IPS-NIHi7 (cell line): ENCODE data around the gene GAMT.

Source experiments
- DNase-seq: peaks from one replicate; pipeline ENCODE4 v3.0.0; 2012; ENCODE audit warnings: mixed read lengths; ENCODE audit errors: extremely low spot score

The GAMT gene

GRCh38 chr19:1418951-1419738 is 17.8 kb upstream of the GAMT start:
- DNase-seq, result no peak

GRCh38 chr19:1418496-1418775 is 17.1 kb upstream of the GAMT start:
- no peak for DNase-seq

GRCh38 chr19:1417681-1418495 is 16.5 kb upstream of the GAMT start:
- DNase-seq, result no peak

GRCh38 chr19:1417145-1417544 is 15.8 kb upstream of the GAMT start:
- DNase-seq, result no peak

GRCh38 chr19:1416014-1416841 is 14.9 kb upstream of the GAMT start:
- no peak for DNase-seq

GRCh38 chr19:1412995-1413800 is 11.9 kb upstream of the GAMT start:
- DNase-seq, result no peak

GRCh38 chr19:1412323-1412923 is 11.1 kb upstream of the GAMT start:
- no peak for DNase-seq

- no peak for DNase-seq
These were observed 10.2 kb upstream of the GAMT start for GRCh38 chr19:1411255-1412191.

GRCh38 chr19:1410789-1411188 is 9.4 kb upstream of the GAMT start:
- DNase-seq, result no peak

GRCh38 chr19:1410136-1410786 is 8.9 kb upstream of the GAMT start:
- no peak for DNase-seq

GRCh38 chr19:1409204-1410005 is 8.1 kb upstream of the GAMT start:
- DNase-seq, result no peak

GRCh38 chr19:1408300-1409203 is 7.2 kb upstream of the GAMT start:
- no peak for DNase-seq

- DNase-seq, result no peak
These were observed 6.4 kb upstream of the GAMT start, which contains the start of gene DAZAP1 for GRCh38 chr19:1407528-1408299. TSS of gene DAZAP1 (plus strand) at chr19:1407586. CDS start at chr19:1407774, 188 bp downstream.

- DNase-seq, result peak; percentile 96
These were observed 5.6 kb upstream of the GAMT start for GRCh38 chr19:1406774-1407527.

GRCh38 chr19:1402411-1403070 is 1.2 kb upstream of the GAMT start:
- no peak for DNase-seq

- no peak for DNase-seq
These were observed 511 bp upstream of the GAMT start for GRCh38 chr19:1401889-1402217.
